Lung (tissue), 12 donors: ENCODE results near the gene ASAP3. TPM values are rescaled to one million over a fixed set of nuclear protein-coding genes. Genes with fewer than 3 reads are reported as not detected.

Source experiments
- ATAC-seq: fragments of 200-7000 bp; cut with Tn5 transposase; one replicate; pipeline ENCODE4 v1.9.1; 2020; ENCODE audit warnings: moderate number of reproducible peaks; ENCODE audit not compliant: insufficient read depth, low FRiP score
- DNase-seq, 3 donors: peaks; one replicate each; pipeline ENCODE4 v3.0.0-alpha.2; 2013 to 2017
- H3K27ac ChIP-seq, 2 donors: one replicate each; pipeline ENCODE4 v1.5.1; 2013; ENCODE audit warnings: mild to moderate bottlenecking in 2 of 2, moderate library complexity in 2 of 2, control low read depth in 1 of 2, inconsistent platforms in 1 of 2, low read depth in 1 of 2, low read length in 1 of 2
- H3K27me3 ChIP-seq, 3 donors: one replicate each; pipeline ENCODE4 v1.5.1; 2013; ENCODE audit warnings: low read length in 2 of 3; ENCODE audit not compliant: control insufficient read depth in 3 of 3, insufficient read depth in 3 of 3
- H3K36me3 ChIP-seq, 4 donors: one replicate each; pipeline ENCODE4 v1.5.1; 2013; ENCODE audit warnings: low read length in 4 of 4, mild to moderate bottlenecking in 1 of 4, moderate library complexity in 1 of 4; ENCODE audit not compliant: control insufficient read depth in 4 of 4, insufficient read depth in 4 of 4
- H3K4me1 ChIP-seq, 5 donors: one replicate each; pipeline ENCODE4 v1.5.1; 2013; ENCODE audit warnings: low read length in 5 of 5, mild to moderate bottlenecking in 2 of 5, moderate library complexity in 1 of 5; ENCODE audit not compliant: control insufficient read depth in 5 of 5, insufficient read depth in 5 of 5
- H3K4me3 ChIP-seq: one replicate; pipeline ENCODE4 v1.5.1; 2013; ENCODE audit warnings: mild to moderate bottlenecking, control low read depth, moderate library complexity
- H3K9ac ChIP-seq, 2 donors: one replicate each; pipeline ENCODE4 v1.5.1; 2013; ENCODE audit warnings: low read length in 2 of 2, control low read depth in 1 of 2; ENCODE audit not compliant: insufficient read depth in 1 of 2
- H3K9me3 ChIP-seq, 4 donors: one replicate each; pipeline ENCODE4 v1.5.1; 2013; ENCODE audit warnings: low read length in 3 of 4, mild to moderate bottlenecking in 1 of 4, moderate library complexity in 1 of 4; ENCODE audit not compliant: control insufficient read depth in 4 of 4, insufficient read depth in 3 of 4
- WGBS, 2 donors: extraction: QIAGEN DNeasy Blood & Tissue Kit; methylation state at CpG; one replicate each; pipeline ENCODE4 v1.1.7; 2013; 5-methylcytosine and 5-hydroxymethylcytosine counted together
- polyA plus RNA-seq, 2 donors: library from polyadenylated mRNA; stranded (reverse); fragments of 200-250 nt; gene quantifications; one replicate each; pipeline ENCODE4 v1.2.1, GENCODE V29; 2013
- total RNA-seq, 2 donors: library from RNA; depleted of rRNA in 1 of 2; stranded (reverse); fragments of >200 nt in 1 of 2; gene quantifications; one replicate each; pipeline ENCODE4 v1.2.1, GENCODE V29; 2014 to 2021
- TF ChIP-seq, protein P1 (sequence below): IDR thresholded peaks from 2 replicates; pipeline ENCODE4 v1.5.1; 2012; ENCODE audit warnings: mild to moderate bottlenecking; ENCODE audit errors: control extremely low read depth, extremely low read depth
- donor health status: control.
- donor health status: control.
- donor health status: Bipolar disorder and iron deficiency.
- donor health status: healthy.
- donor health status: DM: yes; HTN: yes; CAD: no.

ASAP3 gene
- total and polyA plus RNA-seq, 4 donors: 16.9 to 38.1 (median 30.0) TPM

DNA sequence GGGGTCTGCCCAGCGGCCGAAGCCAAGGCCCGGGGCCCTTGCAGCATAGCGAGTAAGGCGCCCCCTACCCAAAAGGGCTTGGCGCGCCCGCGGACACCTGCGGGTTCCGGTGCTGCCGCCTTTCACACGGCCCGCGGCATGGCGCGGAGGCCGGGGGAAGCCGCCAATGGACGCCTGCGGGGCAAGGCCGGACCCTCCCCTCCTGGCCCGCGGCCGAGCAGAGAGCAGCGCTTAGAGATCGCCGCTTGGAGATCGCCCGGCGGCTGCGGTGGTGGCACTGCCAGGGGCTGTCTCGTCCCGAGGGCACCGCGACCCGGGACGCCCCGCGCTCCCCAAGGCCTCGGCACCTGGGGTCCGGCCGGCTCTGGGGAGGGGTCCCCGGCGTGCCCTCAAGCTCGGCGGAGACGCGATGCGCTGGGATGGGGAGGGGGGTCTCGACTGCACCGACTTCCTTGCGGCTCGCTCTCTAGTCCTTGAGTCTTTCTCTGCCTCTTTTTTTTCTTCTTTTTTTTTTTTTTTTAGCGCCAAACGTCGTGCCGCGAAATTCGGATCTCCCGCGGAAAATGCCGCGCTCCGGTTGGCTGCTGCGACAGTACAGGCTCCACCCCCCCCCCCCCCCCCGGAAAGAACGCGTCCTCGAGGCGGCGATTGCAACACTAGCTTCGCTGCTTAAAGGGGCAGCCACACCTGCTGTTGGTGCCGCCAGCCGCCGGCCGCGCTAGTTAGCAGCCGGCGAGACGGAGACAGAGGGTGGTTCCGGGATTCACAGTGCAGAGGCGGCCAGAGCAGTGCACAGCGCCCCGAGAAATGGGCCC lies 47.0 kb upstream of the ASAP3 start, which contains the start of gene E2F2:
E2F2 (minus strand) TSS at position 487 of the 815 bp plus-strand sequence; CDS start at position 47, 440 bp downstream.
- 0 to 1% methylated on average over 41 to 85 of the region's 85 CpGs for WGBS, 2 donors
- ATAC-seq (peak; percentile 62), DNase-seq (peak; percentile 92 to 94 (median 92))
- Histone ChIP-seq H3K9ac (no peak within 1 kb of the TSS), H3K27ac (no peak within 1 kb of the TSS), H3K4me3 (peak within 1 kb of the TSS; percentile 17), H3K27me3 (no peaks in the 10 kb centered on the region), H3K9me3 (no peaks in the 10 kb centered on the region), H3K36me3 (no peaks in the 10 kb centered on the region), H3K4me1 (peaks cover 0 to 29% (median 0%) of the 10 kb centered on the region in 5 donors)
- TF ChIP-seq, protein P1, sequence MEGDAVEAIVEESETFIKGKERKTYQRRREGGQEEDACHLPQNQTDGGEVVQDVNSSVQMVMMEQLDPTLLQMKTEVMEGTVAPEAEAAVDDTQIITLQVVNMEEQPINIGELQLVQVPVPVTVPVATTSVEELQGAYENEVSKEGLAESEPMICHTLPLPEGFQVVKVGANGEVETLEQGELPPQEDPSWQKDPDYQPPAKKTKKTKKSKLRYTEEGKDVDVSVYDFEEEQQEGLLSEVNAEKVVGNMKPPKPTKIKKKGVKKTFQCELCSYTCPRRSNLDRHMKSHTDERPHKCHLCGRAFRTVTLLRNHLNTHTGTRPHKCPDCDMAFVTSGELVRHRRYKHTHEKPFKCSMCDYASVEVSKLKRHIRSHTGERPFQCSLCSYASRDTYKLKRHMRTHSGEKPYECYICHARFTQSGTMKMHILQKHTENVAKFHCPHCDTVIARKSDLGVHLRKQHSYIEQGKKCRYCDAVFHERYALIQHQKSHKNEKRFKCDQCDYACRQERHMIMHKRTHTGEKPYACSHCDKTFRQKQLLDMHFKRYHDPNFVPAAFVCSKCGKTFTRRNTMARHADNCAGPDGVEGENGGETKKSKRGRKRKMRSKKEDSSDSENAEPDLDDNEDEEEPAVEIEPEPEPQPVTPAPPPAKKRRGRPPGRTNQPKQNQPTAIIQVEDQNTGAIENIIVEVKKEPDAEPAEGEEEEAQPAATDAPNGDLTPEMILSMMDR: no peak

GRCh38 chr1:23530087-23530746 lies 46.2 kb upstream of the ASAP3 start:
- no peaks in the 10 kb centered on the region for H3K27me3 ChIP-seq
- H3K9me3 ChIP-seq: no peaks in the 10 kb centered on the region
- DNase-seq (no peak), ATAC-seq (no peak)
- H3K27ac ChIP-seq: no peak overlapping the region
- TF ChIP-seq, protein P1: no peak
- peaks cover 0 to 29% (median 5%) of the 10 kb centered on the region in 5 donors for H3K4me1 ChIP-seq
- WGBS, 2 donors: 4 to 8% methylated on average over 22 of the region's 22 CpGs
- H3K4me3 ChIP-seq: peak overlapping the region; percentile 17
- no peak overlapping the region for H3K9ac ChIP-seq
- H3K36me3 ChIP-seq: no peaks in the 10 kb centered on the region

- TF ChIP-seq, protein P1: no peak
- WGBS, 2 donors: 56 to 68% methylated on average over 8 of the region's 8 CpGs
- H3K36me3 ChIP-seq: no peaks in the 10 kb centered on the region
- no peak overlapping the region for H3K4me3 ChIP-seq
- DNase-seq: peak in 1 of 3 donors; percentile 14
- H3K9me3 ChIP-seq: no peaks in the 10 kb centered on the region
- no peaks in the 10 kb centered on the region for H3K27me3 ChIP-seq
- H3K27ac ChIP-seq: no peak overlapping the region
- H3K9ac ChIP-seq: no peak overlapping the region
- no peak for ATAC-seq
- peaks cover 0 to 29% (median 6%) of the 10 kb centered on the region in 5 donors for H3K4me1 ChIP-seq
These were observed 45.4 kb upstream of the ASAP3 start for GRCh38 chr1:23529146-23530086.
